Upper lobe of left lung (tissue), 6 donors: ENCODE data around the gene CARHSP1. TPM values are rescaled to one million over a fixed set of nuclear protein-coding genes. Genes with fewer than 3 reads are reported as not detected.

Experiments
- ATAC-seq, 2 donors: fragments of 200-7000 bp; cut with Tn5 transposase; one replicate each; pipeline ENCODE4 v1.9.1; 2022; ENCODE audit warnings: mild to moderate bottlenecking in 2 of 2, moderate library complexity in 2 of 2; ENCODE audit not compliant: low FRiP score in 2 of 2
- DNase-seq, 2 donors: peaks; one replicate each; pipeline ENCODE4 v3.0.0-alpha.2; 2019 to 2020
- H3K27ac ChIP-seq, 4 donors: fragments of 200-600 bp; sonication (generic); one replicate each; pipeline ENCODE4 v1.5.1; 2016 to 2019
- H3K27me3 ChIP-seq, 4 donors: fragments of 200-600 bp; sonication (generic); one replicate each; pipeline ENCODE4 v1.5.1; 2017 to 2019
- H3K36me3 ChIP-seq, 4 donors: fragments of 200-600 bp; sonication (generic); one replicate each; pipeline ENCODE4 v1.5.1; 2016 to 2019
- H3K4me1 ChIP-seq, 4 donors: fragments of 200-600 bp; sonication (generic); one replicate each; pipeline ENCODE4 v1.5.1; 2018 to 2019
- H3K4me3 ChIP-seq, 4 donors: fragments of 200-600 bp; sonication (generic); one replicate each; pipeline ENCODE4 v1.5.1; 2017 to 2019; ENCODE audit warnings: mild to moderate bottlenecking in 2 of 4, moderate library complexity in 1 of 4
- H3K9me3 ChIP-seq, 4 donors: fragments of 200-600 bp; sonication (generic); one replicate each; pipeline ENCODE4 v1.5.1; 2018 to 2019
- CTCF ChIP-seq, 6 experiments: fragments of 450-650 bp in 4 of 6; fragments of 200-600 bp in 2 of 6; sonication (generic) in 2 of 6; IDR thresholded peaks; one replicate each; pipeline ENCODE4 v1.5.1; 2016 to 2019; ENCODE audit warnings: antibody characterized with exemption in 6 of 6
- EP300 ChIP-seq, 4 donors: sonication (generic); formaldehyde crosslinking; IDR thresholded peaks; one replicate each; pipeline ENCODE4 v1.5.1; 2017; ENCODE audit warnings: antibody characterized with exemption in 4 of 4, control low read depth in 2 of 4
- POLR2A ChIP-seq, 4 donors: fragments of 450-650 bp; IDR thresholded peaks; one replicate each; pipeline ENCODE4 v1.5.1; 2016 to 2017; ENCODE audit warnings: antibody characterized with exemption in 4 of 4, mild to moderate bottlenecking in 2 of 4
- POLR2AphosphoS5 ChIP-seq, 2 donors: sonication (generic); formaldehyde crosslinking; IDR thresholded peaks; one replicate each; pipeline ENCODE4 v1.5.1; 2017; ENCODE audit warnings: antibody characterized with exemption in 2 of 2
- WGBS, 2 donors: methylation state at CpG; one replicate each; pipeline ENCODE4 v1.1.5; 2017 to 2018; 5-methylcytosine and 5-hydroxymethylcytosine counted together
- total RNA-seq, 6 donors: library from RNA; depleted of rRNA in 4 of 6; stranded (reverse); fragments of >200 nt in 4 of 6; gene quantifications; one replicate each; pipeline versions ENCODE4 v1.1.0 to v1.2.1, GENCODE V29; 2016 to 2021
- donor health status: DM: no; HTN: no; CAD: no; lungs with moderate emphysema.
- donor health status: DM: no; HTN: yes; CAD: no; lungs with severe emphysema.

Gene CARHSP1
- total RNA-seq, 6 donors from 2014 or later: 33.5 to 102 (median 75.3) TPM

GRCh38 chr16:8901320-8901861 is 32.6 kb upstream of the CARHSP1 start:
- no peaks in the 10 kb centered on the region for H3K27me3 ChIP-seq
- no peaks in the 10 kb centered on the region for H3K4me1 ChIP-seq
- DNase-seq (no peak), ATAC-seq (no peak)
- peaks cover 77 to 100% (median 95%) of the 10 kb centered on the region in 4 donors for H3K36me3 ChIP-seq
- TF ChIP-seq EP300 (IDR thresholded peaks at IDR 0.05) (no peak), POLR2A (IDR thresholded peaks at IDR 0.05) (no peak), CTCF (IDR thresholded peaks at IDR 0.05) (no peak), POLR2AphosphoS5 (IDR thresholded peaks at IDR 0.05) (no peak)
- no peaks in the 10 kb centered on the region for H3K9me3 ChIP-seq
- no peak overlapping the region for H3K27ac ChIP-seq
- no peak overlapping the region for H3K4me3 ChIP-seq
- 89 to 91% methylated on average over 13 of the region's 13 CpGs for WGBS, 2 donors

- Histone ChIP-seq H3K4me3 (no peak overlapping the region), H3K9me3 (no peaks in the 10 kb centered on the region), H3K4me1 (no peaks in the 10 kb centered on the region), H3K27ac (no peak overlapping the region), H3K36me3 (peaks cover 79 to 100% (median 91%) of the 10 kb centered on the region in 4 donors), H3K27me3 (no peaks in the 10 kb centered on the region)
- WGBS, 2 donors: 85 to 89% methylated on average over 5 of the region's 5 CpGs
- no peak for DNase-seq
- no peak for ATAC-seq
- no peak for TF ChIP-seq POLR2AphosphoS5 (IDR thresholded peaks at IDR 0.05)
- no peak for TF ChIP-seq POLR2A (IDR thresholded peaks at IDR 0.05)
- no peak for TF ChIP-seq EP300 (IDR thresholded peaks at IDR 0.05)
- no peak for TF ChIP-seq CTCF (IDR thresholded peaks at IDR 0.05)
These were observed 31.5 kb upstream of the CARHSP1 start for GRCh38 chr16:8900343-8900742.

GRCh38 chr16:8899709-8900317 is 31.0 kb upstream of the CARHSP1 start:
- H3K27ac ChIP-seq: no peak overlapping the region
- DNase-seq (no peak), ATAC-seq (no peak)
- TF ChIP-seq POLR2A (IDR thresholded peaks at IDR 0.05) (no peak), EP300 (IDR thresholded peaks at IDR 0.05) (no peak), POLR2AphosphoS5 (IDR thresholded peaks at IDR 0.05) (no peak), CTCF (IDR thresholded peaks at IDR 0.05) (no peak)
- no peaks in the 10 kb centered on the region for H3K4me1 ChIP-seq
- no peak overlapping the region for H3K4me3 ChIP-seq
- WGBS, 2 donors: 85 to 93% methylated on average over 9 of the region's 9 CpGs
- no peaks in the 10 kb centered on the region for H3K27me3 ChIP-seq
- H3K9me3 ChIP-seq: no peaks in the 10 kb centered on the region
- peaks cover 79 to 100% (median 91%) of the 10 kb centered on the region in 4 donors for H3K36me3 ChIP-seq

- H3K4me3 ChIP-seq: no peak overlapping the region
- H3K36me3 ChIP-seq: peaks cover 79 to 100% (median 92%) of the 10 kb centered on the region in 4 donors
- ATAC-seq (no peak), DNase-seq (no peak)
- 88 to 100% methylated on average over 3 of the region's 3 CpGs for WGBS, 2 donors
- no peaks in the 10 kb centered on the region for H3K9me3 ChIP-seq
- no peak overlapping the region for H3K27ac ChIP-seq
- TF ChIP-seq POLR2A (IDR thresholded peaks at IDR 0.05) (no peak), POLR2AphosphoS5 (IDR thresholded peaks at IDR 0.05) (no peak), CTCF (IDR thresholded peaks at IDR 0.05) (no peak), EP300 (IDR thresholded peaks at IDR 0.05) (no peak)
- no peaks in the 10 kb centered on the region for H3K27me3 ChIP-seq
- H3K4me1 ChIP-seq: no peaks in the 10 kb centered on the region
These were observed 30.0 kb upstream of the CARHSP1 start for GRCh38 chr16:8898660-8899318.
